BE2C (cell line): ENCODE results near the gene CSMD2.
A peak's percentile ranks its signal among the peaks of the same experiment; 100 is the strongest.

Source experiments
- DNase-seq: peaks from one replicate; pipeline ENCODE4 v3.0.0-alpha.2; 2020
- H3K27me3 ChIP-seq: fragments of 250-450 bp; sonication (Bioruptor Pico); 2 replicates; pipeline ENCODE4 v1.5.1; 2020; ENCODE audit warnings: mild to moderate bottlenecking
- H3K36me3 ChIP-seq: fragments of 250-450 bp; sonication (Bioruptor Pico); 2 replicates; pipeline ENCODE4 v1.5.1; 2020; ENCODE audit warnings: mild to moderate bottlenecking
- H3K4me1 ChIP-seq: fragments of 250-450 bp; sonication (Bioruptor Pico); 2 replicates; pipeline ENCODE4 v1.5.1; 2020
- H3K4me3 ChIP-seq: 2 replicates; pipeline ENCODE4 v1.5.1; 2011; ENCODE audit warnings: low read depth, low read length
- H3K9me3 ChIP-seq: fragments of 250-450 bp; sonication (Bioruptor Pico); 2 replicates; pipeline ENCODE4 v1.5.1; 2020
- CTCF ChIP-seq: IDR thresholded peaks from 2 replicates; pipeline ENCODE4 v1.5.1; 2012; ENCODE audit warnings: mild to moderate bottlenecking, low read depth, low read length

CSMD2 gene

GRCh38 chr1:33659641-33660040 is 505.4 kb downstream of the CSMD2 start:
- Histone ChIP-seq H3K4me1 (no peaks in the 10 kb centered on the region), H3K36me3 (no peaks in the 10 kb centered on the region), H3K4me3 (no peak overlapping the region), H3K27me3 (no peaks in the 10 kb centered on the region), H3K9me3 (no peaks in the 10 kb centered on the region)
- no peak for TF ChIP-seq CTCF
- no peak for DNase-seq

DNA sequence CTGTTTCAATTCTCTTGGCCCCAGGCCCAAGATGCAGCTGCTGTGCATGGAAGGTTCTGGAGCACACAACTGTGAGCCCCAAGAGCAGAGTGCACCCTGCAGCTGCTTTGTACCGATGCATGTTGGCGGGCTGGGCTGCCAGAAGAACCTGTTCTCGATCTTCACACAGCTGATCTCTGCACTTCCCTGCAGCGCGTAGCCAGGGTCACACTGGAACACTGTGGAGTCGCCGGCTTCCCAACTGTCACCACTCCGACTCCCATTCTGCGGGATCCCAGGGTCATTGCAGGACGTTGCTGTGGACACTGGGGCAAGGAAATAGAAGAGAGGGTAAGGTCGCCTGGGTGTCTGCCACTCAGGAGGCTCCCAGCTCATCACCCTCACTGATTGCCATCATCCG is 507.2 kb downstream of the CSMD2 start:
- no peaks in the 10 kb centered on the region for H3K9me3 ChIP-seq
- H3K4me1 ChIP-seq = no peaks in the 10 kb centered on the region
- H3K27me3 ChIP-seq = no peaks in the 10 kb centered on the region
- no peak for TF ChIP-seq CTCF
- DNase-seq = no peak
- H3K36me3 ChIP-seq = no peaks in the 10 kb centered on the region
- no peak overlapping the region for H3K4me3 ChIP-seq

DNA sequence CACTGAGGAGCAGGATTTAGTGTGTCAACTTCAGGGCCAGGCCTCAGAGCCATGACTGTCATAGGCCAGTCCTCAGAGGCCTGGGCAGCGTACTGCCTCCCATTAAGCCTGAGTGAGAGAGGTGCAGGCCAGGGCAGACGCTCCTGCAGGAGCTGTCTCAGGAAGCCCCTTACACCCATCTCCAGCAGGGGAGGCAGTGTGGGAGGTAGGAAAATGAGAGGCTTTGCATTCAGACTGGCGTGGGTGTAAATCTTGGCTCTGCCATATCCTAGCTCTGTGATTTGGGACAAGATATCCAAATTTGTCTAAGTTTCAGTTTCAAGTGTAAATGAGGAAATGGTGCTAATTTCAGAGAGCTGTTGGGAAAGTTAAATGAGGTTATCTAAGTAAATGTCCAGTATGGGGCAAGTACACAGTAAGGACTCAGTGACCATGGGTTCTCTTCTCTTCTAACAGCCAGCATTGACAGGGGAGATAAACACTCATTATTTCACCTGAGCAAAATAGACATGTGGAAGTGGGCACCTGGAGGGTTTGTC is 508.5 kb downstream of the CSMD2 start:
- Histone ChIP-seq H3K4me1 (no peaks in the 10 kb centered on the region), H3K9me3 (no peaks in the 10 kb centered on the region), H3K36me3 (no peaks in the 10 kb centered on the region), H3K4me3 (no peak overlapping the region), H3K27me3 (no peaks in the 10 kb centered on the region)
- DNase-seq = no peak
- TF ChIP-seq CTCF = no peak

DNA sequence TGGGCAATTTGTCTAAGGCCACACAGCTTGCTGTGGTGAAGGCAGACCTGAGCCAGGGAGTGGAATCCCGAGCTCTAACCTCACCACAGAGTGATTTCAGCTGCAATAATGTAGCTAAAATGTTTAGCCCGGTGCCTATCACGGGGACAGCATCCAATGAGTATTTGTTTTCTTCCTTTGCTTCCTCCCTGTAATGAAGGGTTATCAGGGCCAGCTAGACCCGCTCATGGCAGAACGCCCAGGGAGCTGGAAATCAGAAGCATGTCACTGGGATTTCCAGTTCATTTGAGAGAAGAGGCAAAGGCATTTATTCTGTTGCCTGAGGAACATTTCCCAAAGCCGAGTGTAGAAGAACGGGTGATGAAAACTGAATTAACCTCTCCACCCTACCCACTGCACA is 509.5 kb downstream of the CSMD2 start:
- no peak for TF ChIP-seq CTCF
- no peaks in the 10 kb centered on the region for H3K27me3 ChIP-seq
- no peaks in the 10 kb centered on the region for H3K4me1 ChIP-seq
- H3K9me3 ChIP-seq = no peaks in the 10 kb centered on the region
- no peak overlapping the region for H3K4me3 ChIP-seq
- DNase-seq = no peak
- no peaks in the 10 kb centered on the region for H3K36me3 ChIP-seq

DNA sequence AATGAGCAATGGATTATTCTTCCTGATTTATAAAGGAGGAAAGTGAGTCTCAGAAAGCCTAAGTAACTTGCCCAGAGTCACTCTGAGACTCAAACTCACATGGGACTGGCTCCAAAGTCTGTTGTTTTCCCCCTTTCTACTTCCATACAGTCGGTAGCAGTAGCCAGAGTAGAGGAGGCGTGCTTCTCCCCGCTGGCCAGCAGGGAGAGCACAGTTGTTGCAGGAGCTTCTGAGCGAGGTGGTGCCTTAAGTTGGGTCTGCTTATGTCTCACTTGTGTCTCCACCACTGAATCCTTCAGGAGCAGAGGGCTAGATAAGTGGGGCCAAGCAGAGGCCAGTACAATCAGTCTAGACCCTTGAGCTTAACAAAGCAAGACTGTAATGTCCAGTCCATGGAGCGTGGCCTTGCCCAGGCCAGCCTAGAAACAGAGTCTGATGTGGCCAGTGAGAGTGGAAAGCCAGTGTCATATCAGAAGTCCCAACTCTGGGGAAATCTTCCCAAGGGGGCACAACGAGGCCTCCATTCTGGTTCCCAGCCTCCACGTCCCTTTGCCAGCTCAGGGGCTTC is 510.7 kb downstream of the CSMD2 start:
- peak; percentile 9; the same call in 1 of the 2 replicates for TF ChIP-seq CTCF
- no peak for DNase-seq
- Histone ChIP-seq H3K4me1 (no peaks in the 10 kb centered on the region), H3K4me3 (no peak overlapping the region), H3K9me3 (no peaks in the 10 kb centered on the region), H3K27me3 (no peaks in the 10 kb centered on the region), H3K36me3 (no peaks in the 10 kb centered on the region)

DNA sequence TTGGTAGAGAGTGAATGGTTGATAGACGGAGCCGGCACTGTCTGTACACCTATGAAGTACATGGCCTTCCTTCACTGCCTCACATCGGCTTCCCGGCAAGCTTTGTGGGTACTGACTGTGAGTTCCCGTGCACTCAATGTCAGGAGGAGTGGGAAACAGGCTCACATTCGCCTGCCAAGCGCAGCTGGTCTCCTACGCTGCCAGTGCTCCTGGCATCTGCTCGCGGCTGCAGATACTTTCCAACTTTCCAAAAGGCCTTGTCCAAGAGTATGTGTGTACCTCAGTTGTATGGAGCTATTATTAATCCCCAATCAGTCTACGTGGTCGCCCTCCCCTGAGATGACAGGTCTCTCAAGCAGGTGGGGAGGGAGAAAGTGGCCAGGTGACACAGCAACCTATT is 511.8 kb downstream of the CSMD2 start:
- Histone ChIP-seq H3K4me1 (no peaks in the 10 kb centered on the region), H3K27me3 (no peaks in the 10 kb centered on the region), H3K36me3 (no peaks in the 10 kb centered on the region), H3K9me3 (no peaks in the 10 kb centered on the region), H3K4me3 (no peak overlapping the region)
- DNase-seq = no peak
- no peak for TF ChIP-seq CTCF
